HFF-Myc (cell line): ENCODE results near the gene EPPIN.
"Not testable (repeated sequence)": the region's sequence is repeated elsewhere in the genome, so short reads cannot be mapped to it uniquely, and the experiment has no call there.

Experiments used
- DNase-seq: peaks from one replicate; pipeline ENCODE4 v3.0.0-alpha.2; 2011; ENCODE audit warnings: low read depth; ENCODE audit errors: extremely low read depth
- H3K4me3 ChIP-seq: replicated peaks from 2 replicates; pipeline ENCODE4 v1.5.1; 2011; ENCODE audit warnings: low read depth, mild to moderate bottlenecking, control low read depth, low read length
- CTCF ChIP-seq: IDR thresholded peaks from 2 replicates; pipeline ENCODE4 v1.5.1; 2012; ENCODE audit warnings: mild to moderate bottlenecking, low read depth, low read length, control low read depth; ENCODE audit errors: missing control alignments

EPPIN gene

GRCh38 chr20:45547206-45547770 lies at the start of gene EPPIN:
Gene EPPIN, minus strand, starts transcription at chr20:45547401. Its CDS starts 44 bp downstream, at chr20:45547357.
- H3K4me3 ChIP-seq = no peak within 1 kb of the TSS
- TF ChIP-seq CTCF = no peak
- no peak for DNase-seq

- H3K4me3 ChIP-seq = no peak overlapping the region
- TF ChIP-seq CTCF = no peak
Measured at GRCh38 chr20:45595235-45595634, 48.0 kb upstream of the EPPIN start.

GRCh38 chr20:45593498-45593897 lies 46.3 kb upstream of the EPPIN start:
- no peak for TF ChIP-seq CTCF
- DNase-seq = no peak

More at GRCh38 chr20:45595235-45595634, 48.0 kb upstream of the EPPIN start:
- DNase-seq = no peak

GRCh38 chr20:45592574-45593189 lies 45.5 kb upstream of the EPPIN start:
- DNase-seq = peak; percentile 59
- TF ChIP-seq CTCF = peak; percentile 76
- no peak overlapping the region for H3K4me3 ChIP-seq

More at GRCh38 chr20:45593498-45593897, 46.3 kb upstream of the EPPIN start:
- H3K4me3 ChIP-seq = no peak overlapping the region

DNA sequence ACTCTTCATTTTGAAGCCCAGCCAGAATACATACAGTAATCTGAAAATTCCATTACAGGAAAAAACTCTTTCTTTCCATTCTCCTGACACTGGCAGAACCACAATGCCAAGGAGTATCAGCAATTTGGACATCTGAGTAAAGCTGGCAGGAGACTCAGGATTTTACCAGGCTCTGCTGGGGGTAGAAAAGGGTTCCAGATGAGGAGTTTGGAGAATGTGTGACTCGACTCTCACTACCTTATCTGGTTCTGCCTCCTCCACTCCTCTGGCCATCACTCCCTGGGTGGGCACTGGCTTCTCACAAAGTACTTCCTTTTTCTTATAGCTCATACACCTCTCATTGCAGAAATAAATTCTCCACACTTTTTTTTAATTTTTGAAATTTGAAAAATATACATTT lies 42.5 kb upstream of the EPPIN start:
- no peak for DNase-seq
- no peak for TF ChIP-seq CTCF
- no peak overlapping the region for H3K4me3 ChIP-seq

DNA sequence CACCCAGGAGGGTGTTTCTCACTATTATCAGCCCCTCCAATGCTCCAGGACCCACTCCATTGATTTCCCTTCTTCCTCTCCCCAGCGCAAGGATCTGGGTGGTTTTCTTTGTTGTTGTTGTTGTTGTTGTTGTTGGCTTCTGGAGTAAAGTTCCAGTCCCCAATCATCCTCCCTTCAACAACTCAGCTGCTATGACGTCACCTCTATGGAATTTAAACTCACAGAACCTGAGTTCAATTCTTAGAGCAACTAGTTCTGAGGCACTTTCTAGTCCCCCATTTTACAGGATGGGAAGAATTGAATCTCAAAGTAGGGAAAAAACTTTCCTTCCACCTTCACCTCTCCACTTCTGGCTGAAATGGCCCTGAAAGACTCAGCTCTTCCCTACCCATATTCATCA lies 41.6 kb upstream of the EPPIN start:
- no peak for DNase-seq
- TF ChIP-seq CTCF = no peak
- H3K4me3 ChIP-seq = no peak overlapping the region

DNA sequence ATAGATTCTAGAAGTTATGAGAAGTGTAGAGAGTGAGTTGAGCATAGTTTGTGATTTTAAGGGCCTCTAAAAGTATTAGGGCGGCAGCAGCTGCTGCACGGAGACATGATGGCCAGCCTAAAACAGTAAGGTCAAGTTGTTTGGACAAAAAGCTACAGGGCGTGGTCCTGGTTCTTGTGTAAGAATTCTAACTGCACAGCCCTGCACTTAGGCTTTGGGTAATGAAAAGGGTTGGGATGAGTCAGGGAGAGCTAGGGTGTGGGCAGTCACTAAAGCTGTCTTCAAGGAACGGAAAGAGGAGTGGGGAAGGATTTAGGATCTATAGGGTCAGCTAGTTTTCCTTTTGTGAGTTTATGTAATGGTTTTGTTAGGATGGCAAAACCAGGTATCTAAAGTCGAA lies 38.8 kb upstream of the EPPIN start:
- not testable (repeated sequence) for DNase-seq

GRCh38 chr20:45584294-45584693 lies 37.1 kb upstream of the EPPIN start:
- not testable (repeated sequence) for DNase-seq

More for the DNA sequence above, 38.8 kb upstream of the EPPIN start:
- H3K4me3 ChIP-seq = not testable (repeated sequence)

More at GRCh38 chr20:45584294-45584693, 37.1 kb upstream of the EPPIN start:
- H3K4me3 ChIP-seq = not testable (repeated sequence)
